CD4-positive, alpha-beta memory T cell (primary cell): Measurements from ENCODE around the gene CFLAR. TPM values are rescaled to one million over a fixed set of nuclear protein-coding genes. Genes with fewer than 3 reads are reported as not detected.

Experiments used
- CTCF ChIA-PET: fragments of 350-600 bp; sonication (Branson Sonifier 250); formaldehyde crosslinking; loops from one replicate; lab custom pipeline; 2021; ENCODE audit warnings: inconsistent platforms; ENCODE audit not compliant: partially characterized antibody; lab: Charles Lee
- POLR2A ChIA-PET: fragments of 350-600 bp; sonication (Branson Sonifier 250); formaldehyde crosslinking; loops from one replicate; lab custom pipeline; 2021; ENCODE audit not compliant: partially characterized antibody; lab: Charles Lee
- DNase-seq, 5 donors: peaks; one replicate each; pipeline versions ENCODE4 v3.0.0 to v3.0.0-alpha.2; 2020 to 2022; ENCODE audit warnings: mixed read lengths in 1 of 5
- H3K27ac ChIP-seq: one replicate; pipeline ENCODE4 v1.7.0; 2013; ENCODE audit warnings: low read depth, low read length
- H3K27me3 ChIP-seq: 2 replicates; pipeline ENCODE4 v1.7.0; 2013; ENCODE audit warnings: mild to moderate bottlenecking, low read length, moderate library complexity; ENCODE audit not compliant: insufficient read depth
- H3K36me3 ChIP-seq: 2 replicates; pipeline ENCODE4 v1.7.0; 2013; ENCODE audit warnings: mild to moderate bottlenecking, low read length, moderate library complexity; ENCODE audit not compliant: insufficient read depth
- H3K4me1 ChIP-seq: 2 replicates; pipeline ENCODE4 v1.7.0; 2013; ENCODE audit warnings: mild to moderate bottlenecking, low read length, moderate library complexity; ENCODE audit not compliant: insufficient read depth
- H3K4me3 ChIP-seq, 2 donors: one replicate each; pipeline ENCODE4 v1.7.0; 2013; ENCODE audit warnings: low read length in 2 of 2, mild to moderate bottlenecking in 1 of 2
- H3K9me3 ChIP-seq, 2 donors: one replicate each; pipeline ENCODE4 v1.7.0; 2013; ENCODE audit warnings: low read length in 2 of 2, control low read depth in 1 of 2; ENCODE audit not compliant: control insufficient read depth in 1 of 2
- H3K27ac Mint-ChIP-seq, 7 donors: one replicate each; pipeline ENCODE4 v1.8.0; 2020 to 2021; ENCODE audit warnings: mixed read lengths in 7 of 7, mild to moderate bottlenecking in 6 of 7, inconsistent platforms in 3 of 7, moderate library complexity in 3 of 7
- H3K27me3 Mint-ChIP-seq, 2 donors: one replicate each; pipeline ENCODE4 v1.8.0; 2020 to 2021; ENCODE audit warnings: mixed read lengths in 2 of 2
- H3K36me3 Mint-ChIP-seq, 2 donors: one replicate each; pipeline ENCODE4 v1.8.0; 2020 to 2021; ENCODE audit warnings: mixed read lengths in 2 of 2, inconsistent platforms in 1 of 2, mild to moderate bottlenecking in 1 of 2
- H3K4me1 Mint-ChIP-seq, 4 donors: one replicate each; pipeline ENCODE4 v1.8.0; 2020 to 2021; ENCODE audit warnings: mixed read lengths in 4 of 4, mild to moderate bottlenecking in 1 of 4
- H3K4me3 Mint-ChIP-seq, 8 donors: one replicate each; pipeline ENCODE4 v1.8.0; 2020 to 2021; ENCODE audit warnings: mixed read lengths in 8 of 8, mild to moderate bottlenecking in 7 of 8, moderate library complexity in 6 of 8, inconsistent platforms in 3 of 8
- H3K9me3 Mint-ChIP-seq, 8 donors: one replicate each; pipeline ENCODE4 v1.8.0; 2020 to 2021; ENCODE audit warnings: mixed read lengths in 8 of 8, mild to moderate bottlenecking in 5 of 8, inconsistent platforms in 3 of 8, moderate library complexity in 1 of 8
- intact Hi-C: fragments of 100-400 bp; cut with micrococcal nuclease; formaldehyde crosslinking; loops from one replicate; pipeline ENCODE4 v1.15.1; 2023
- polyA plus RNA-seq, 2 donors: library from polyadenylated mRNA; unstranded; fragments of 300-500 nt; fragmentation: Illumina TruSeq; gene quantifications; one replicate each; pipeline ENCODE4 v1.2.3, GENCODE V29; 2021
- total RNA-seq, 2 experiments: library from RNA; stranded (reverse); gene quantifications; one replicate each; pipeline ENCODE4 v1.2.3, GENCODE V29; 2021

Gene CFLAR
- total and polyA plus RNA-seq, 4 experiments from 2014 or later = 127 to 235 (median 188) TPM

DNA sequence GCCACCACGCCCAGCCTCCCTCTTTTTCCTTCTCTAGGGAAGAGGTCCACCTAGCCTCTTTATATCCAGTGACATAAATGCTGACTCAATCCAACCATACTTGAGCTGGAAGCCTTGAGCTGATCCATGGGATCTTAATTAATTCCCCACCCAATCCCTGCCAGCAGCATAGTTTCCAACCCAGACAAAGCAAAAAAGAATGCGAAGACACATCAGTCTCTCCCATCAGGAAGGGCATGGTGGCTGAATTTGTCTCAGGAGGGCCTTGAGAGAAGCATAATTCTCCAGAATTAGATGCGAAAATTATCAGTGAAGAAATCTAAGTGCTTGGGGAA is 89.5 kb downstream of the CFLAR start:
- Histone ChIP-seq H3K4me1 (peaks cover 23% of the 10 kb centered on the region), H3K27ac (no peak overlapping the region), H3K27me3 (no peaks in the 10 kb centered on the region), H3K9me3 (no peaks in the 10 kb centered on the region), H3K36me3 (peaks cover 20% of the 10 kb centered on the region), H3K4me3 (no peak overlapping the region)
- H3K4me3 Mint-ChIP-seq = no peak overlapping the region
- H3K27ac Mint-ChIP-seq = peak overlapping the region in 3 of 7 donors; percentile 47 to 70 (median 54)
- H3K4me1 Mint-ChIP-seq = peaks cover 15 to 30% (median 25%) of the 10 kb centered on the region in 4 donors
- CTCF ChIA-PET = interaction anchor here (1.3 to 3.1 kb wide), 2 partner anchors 9 to 27 kb away, joined by 4 to 11 read pairs; no protein-coding TSS in a partner anchor
- H3K27me3 Mint-ChIP-seq = no peaks in the 10 kb centered on the region
- POLR2A ChIA-PET = interaction anchor here (0.8 to 1.4 kb wide), 2 partner anchors 9 to 11 kb away, joined by 3 read pairs; no protein-coding TSS in a partner anchor
- H3K36me3 Mint-ChIP-seq = peaks cover 42 to 44% of the 10 kb centered on the region in 2 donors
- H3K9me3 Mint-ChIP-seq = no peaks in the 10 kb centered on the region
- intact Hi-C loops = no loop called here
- no peak for DNase-seq

DNA sequence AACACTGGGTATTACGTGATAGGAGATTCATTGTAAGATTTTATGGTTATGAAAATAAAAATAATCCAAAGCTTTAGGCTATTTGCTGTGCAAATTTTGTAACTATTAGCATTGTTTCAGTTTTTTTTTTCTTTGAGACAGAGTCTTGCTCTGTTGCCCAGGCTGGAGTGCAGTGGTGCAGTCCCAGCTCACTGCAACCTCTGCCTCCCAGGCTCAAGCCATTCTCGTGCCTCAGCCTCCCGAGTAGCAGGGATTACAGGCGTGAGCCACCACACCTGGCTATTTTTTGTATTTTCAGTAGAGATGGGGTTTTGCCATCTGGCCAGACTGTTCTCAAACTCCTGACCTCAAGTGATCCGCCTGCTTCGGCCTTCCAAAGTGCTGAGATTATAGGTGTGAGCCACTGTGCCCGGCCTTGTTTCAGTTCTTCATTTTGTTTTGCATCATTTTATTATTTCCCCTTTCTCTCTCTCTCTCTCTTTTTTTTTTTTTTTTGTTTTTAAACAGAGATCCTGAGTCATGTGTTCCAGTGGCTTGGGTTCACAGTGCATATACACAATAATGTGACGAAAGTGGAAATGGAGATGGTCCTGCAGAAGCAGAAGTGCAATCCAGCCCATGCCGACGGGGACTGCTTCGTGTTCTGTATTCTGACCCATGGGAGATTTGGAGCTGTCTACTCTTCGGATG is 92.7 kb downstream of the CFLAR start:
- Mint-ChIP-seq H3K9me3 (no peaks in the 10 kb centered on the region), H3K36me3 (peaks cover 37 to 45% of the 10 kb centered on the region in 2 donors), H3K4me1 (peaks cover 22 to 31% (median 27%) of the 10 kb centered on the region in 4 donors), H3K27ac (peak overlapping the region in 2 of 7 donors; percentile 1 to 68), H3K4me3 (no peak overlapping the region), H3K27me3 (no peaks in the 10 kb centered on the region)
- H3K4me3 ChIP-seq = no peak overlapping the region
- peaks cover 20% of the 10 kb centered on the region for H3K36me3 ChIP-seq
- no peak overlapping the region for H3K27ac ChIP-seq
- no peak for DNase-seq
- intact Hi-C loops = no loop called here
- no peaks in the 10 kb centered on the region for H3K27me3 ChIP-seq
- peaks cover 24% of the 10 kb centered on the region for H3K4me1 ChIP-seq
- CTCF ChIA-PET = interaction anchor here (0.7 to 1.7 kb wide), 4 partner anchors 16 to 153 kb away, joined by 3 to 6 read pairs (median 4); no protein-coding TSS in a partner anchor
- POLR2A ChIA-PET = interaction anchor here (0.6 to 2.4 kb wide), 2 partner anchors 16 to 17 kb away, joined by 3 to 11 read pairs; no protein-coding TSS in a partner anchor
- H3K9me3 ChIP-seq = no peaks in the 10 kb centered on the region

DNA sequence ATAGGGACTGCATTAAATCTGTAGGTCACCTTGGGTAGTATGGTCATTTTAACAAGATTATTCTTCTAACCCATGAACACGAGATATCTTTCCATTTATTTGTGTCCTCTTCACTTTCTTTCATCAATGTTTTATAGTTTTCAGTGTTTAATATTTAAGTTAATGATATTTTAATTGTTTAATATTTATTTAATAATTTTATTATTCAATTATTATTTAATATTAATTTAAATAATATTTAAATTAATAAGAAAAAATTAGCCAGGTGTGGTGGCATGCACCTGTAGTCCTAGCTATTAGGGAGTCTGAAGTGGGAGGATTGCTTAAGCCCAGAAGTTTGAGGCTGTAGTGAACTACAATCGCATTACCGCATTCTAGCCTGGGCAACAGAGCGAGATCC is 100.0 kb downstream of the CFLAR start:
- H3K27ac ChIP-seq = no peak overlapping the region
- intact Hi-C loops = no loop called here
- no peak for DNase-seq
- no peaks in the 10 kb centered on the region for H3K9me3 Mint-ChIP-seq
- H3K4me1 ChIP-seq = peaks cover 20% of the 10 kb centered on the region
- no peak overlapping the region for H3K4me3 Mint-ChIP-seq
- peaks cover 44 to 54% of the 10 kb centered on the region in 2 donors for H3K36me3 Mint-ChIP-seq
- H3K36me3 ChIP-seq = peaks cover 24% of the 10 kb centered on the region
- no peaks in the 10 kb centered on the region for H3K27me3 ChIP-seq
- no peak overlapping the region for H3K4me3 ChIP-seq
- H3K4me1 Mint-ChIP-seq = peaks cover 25 to 47% (median 32%) of the 10 kb centered on the region in 4 donors
- no peaks in the 10 kb centered on the region for H3K27me3 Mint-ChIP-seq
- peak overlapping the region in 3 of 7 donors; percentile 76 to 86 (median 81) for H3K27ac Mint-ChIP-seq
- ChIA-PET CTCF (no interaction called here), POLR2A (interaction anchor here (0.8 kb wide), 1 partner anchor 17 kb away, joined by 4 read pairs; no protein-coding TSS in a partner anchor)
- no peaks in the 10 kb centered on the region for H3K9me3 ChIP-seq

DNA sequence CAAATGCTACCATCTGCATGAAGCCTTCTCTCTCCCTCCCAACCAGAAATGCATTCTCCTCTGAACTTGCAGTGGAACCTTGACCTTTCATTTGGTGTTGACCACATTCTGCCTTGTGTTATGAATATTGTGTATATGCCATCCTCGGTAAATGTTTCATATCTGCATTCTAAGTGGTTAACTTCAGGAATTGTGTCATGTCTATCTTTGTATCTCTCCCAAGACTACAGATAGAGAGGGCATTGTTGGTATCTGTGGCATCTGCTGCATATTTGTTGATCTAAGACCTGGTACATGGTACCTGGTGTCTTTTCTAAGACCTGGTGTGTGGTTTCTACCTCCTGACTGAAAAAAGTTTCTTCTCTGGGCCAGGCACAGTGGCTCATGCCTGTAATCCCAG is 101.0 kb downstream of the CFLAR start:
- Histone ChIP-seq H3K4me1 (peaks cover 20% of the 10 kb centered on the region), H3K27ac (no peak overlapping the region), H3K4me3 (no peak overlapping the region), H3K9me3 (no peaks in the 10 kb centered on the region), H3K27me3 (no peaks in the 10 kb centered on the region), H3K36me3 (peaks cover 24% of the 10 kb centered on the region)
- peaks cover 17 to 50% (median 31%) of the 10 kb centered on the region in 4 donors for H3K4me1 Mint-ChIP-seq
- H3K9me3 Mint-ChIP-seq = no peaks in the 10 kb centered on the region
- CTCF ChIA-PET = interaction anchor here (7.2 kb wide), 1 partner anchor 16 kb away, joined by 70 read pairs; no protein-coding TSS in a partner anchor
- H3K4me3 Mint-ChIP-seq = no peak overlapping the region
- no peaks in the 10 kb centered on the region for H3K27me3 Mint-ChIP-seq
- DNase-seq = no peak
- POLR2A ChIA-PET = no interaction called here
- peak overlapping the region in 1 of 7 donors; percentile 42 for H3K27ac Mint-ChIP-seq
- intact Hi-C loops = no loop called here
- H3K36me3 Mint-ChIP-seq = peaks cover 38 to 58% of the 10 kb centered on the region in 2 donors

DNA sequence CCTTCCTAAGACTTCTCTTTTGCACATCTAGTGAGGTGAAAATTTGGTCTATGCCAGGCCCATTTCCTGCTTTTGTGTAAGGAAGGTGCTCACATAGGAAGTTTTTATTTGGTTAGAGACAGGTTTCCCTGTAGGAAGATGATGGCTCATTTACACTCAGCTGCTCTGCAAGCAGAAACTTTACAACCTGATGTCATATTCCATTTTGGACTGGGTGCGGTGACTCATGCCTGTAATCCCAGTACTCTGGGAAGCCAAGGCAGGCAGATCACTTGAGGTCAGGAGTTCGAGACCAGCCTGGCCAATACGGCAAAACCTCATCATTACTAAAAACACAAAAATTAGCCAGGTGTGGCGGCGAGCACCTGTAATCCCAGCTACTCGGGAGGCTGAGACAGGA is 102.8 kb downstream of the CFLAR start:
- POLR2A ChIA-PET = interaction anchor here (1.3 kb wide), 1 partner anchor 8 kb away, joined by 4 read pairs; no protein-coding TSS in a partner anchor
- CTCF ChIA-PET = interaction anchor here (1.9 to 7.2 kb wide), 3 partner anchors 12 to 36 kb away, joined by 6 to 70 read pairs (median 16); partner anchors contain the start of gene CASP10
- peaks cover 19 to 65% (median 41%) of the 10 kb centered on the region in 4 donors for H3K4me1 Mint-ChIP-seq
- Histone ChIP-seq H3K9me3 (no peaks in the 10 kb centered on the region), H3K36me3 (peaks cover 24% of the 10 kb centered on the region), H3K4me1 (peaks cover 24% of the 10 kb centered on the region), H3K4me3 (no peak overlapping the region), H3K27me3 (no peaks in the 10 kb centered on the region), H3K27ac (no peak overlapping the region)
- peak overlapping the region in 4 of 7 donors; percentile 27 to 69 (median 50) for H3K27ac Mint-ChIP-seq
- H3K36me3 Mint-ChIP-seq = peaks cover 35 to 63% of the 10 kb centered on the region in 2 donors
- no peaks in the 10 kb centered on the region for H3K27me3 Mint-ChIP-seq
- H3K4me3 Mint-ChIP-seq = no peak overlapping the region
- intact Hi-C loops = no loop called here
- DNase-seq = no peak
- H3K9me3 Mint-ChIP-seq = no peaks in the 10 kb centered on the region

DNA sequence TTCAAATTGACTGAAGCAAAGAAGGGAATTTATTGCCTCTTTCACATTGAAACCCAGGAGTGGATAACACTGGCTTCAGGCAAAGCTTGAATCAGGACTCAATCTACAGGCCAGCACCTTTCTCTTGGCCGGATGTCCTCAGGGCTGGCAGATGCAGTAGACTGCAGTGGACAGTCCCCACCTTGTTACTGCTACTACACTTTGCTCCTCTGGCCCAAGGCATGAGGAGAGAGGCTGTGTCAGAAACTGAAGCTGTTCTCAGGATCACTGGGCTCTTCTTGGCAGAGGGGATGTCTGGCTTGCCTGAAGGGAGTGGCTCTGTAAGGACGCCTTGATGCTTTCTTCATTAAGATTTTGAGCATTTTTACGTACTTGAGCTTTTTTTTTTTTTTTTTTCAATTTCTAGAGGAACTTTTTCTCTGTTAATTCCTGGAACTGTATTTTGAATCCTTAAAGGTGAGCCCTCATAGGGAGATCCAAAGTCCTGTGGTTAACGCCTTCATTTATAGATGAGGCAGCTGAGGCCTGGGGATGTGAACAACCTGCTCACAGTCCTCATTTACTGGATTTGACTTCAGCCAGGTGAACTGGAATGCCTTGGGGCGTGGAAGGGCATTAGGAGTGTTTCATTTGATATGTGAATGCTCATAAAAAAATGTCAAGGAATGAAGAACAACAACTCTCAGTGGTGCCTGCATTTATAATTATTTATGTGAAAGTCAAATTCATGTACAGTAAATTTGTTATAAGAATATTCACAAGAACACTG is 103.5 kb downstream of the CFLAR start:
- no peak overlapping the region for H3K4me3 ChIP-seq
- POLR2A ChIA-PET = interaction anchor here (0.9 to 1.3 kb wide), 2 partner anchors 9 to 25 kb away, joined by 4 read pairs; no protein-coding TSS in a partner anchor
- Mint-ChIP-seq H3K4me1 (peaks cover 21 to 65% (median 41%) of the 10 kb centered on the region in 4 donors), H3K36me3 (peaks cover 33 to 63% of the 10 kb centered on the region in 2 donors), H3K27ac (peak overlapping the region; percentile 56 to 90 (median 81)), H3K9me3 (no peaks in the 10 kb centered on the region), H3K4me3 (peak overlapping the region in 2 of 8 donors; percentile 4 to 29), H3K27me3 (no peaks in the 10 kb centered on the region)
- intact Hi-C loops = no loop called here
- H3K9me3 ChIP-seq = no peaks in the 10 kb centered on the region
- DNase-seq = no peak
- H3K36me3 ChIP-seq = peaks cover 24% of the 10 kb centered on the region
- no peak overlapping the region for H3K27ac ChIP-seq
- CTCF ChIA-PET = interaction anchor here (1.5 to 7.2 kb wide), 4 partner anchors 11 to 313 kb away, joined by 4 to 70 read pairs (median 11); partner anchors contain the start of gene CASP10
- H3K27me3 ChIP-seq = no peaks in the 10 kb centered on the region
- peaks cover 24% of the 10 kb centered on the region for H3K4me1 ChIP-seq
